ENCODE data around the gene BTBD9.

Gene BTBD9

GRCh38 chr6:38639498-38640215, at the start of gene BTBD9:
BTBD9 (minus strand) TSS chr6:38639929.
- DNase-seq: peak; percentile 41 to 62

- DNase-seq: no peak
Observed at GRCh38 chr6:38688579-38689087, 48.9 kb upstream of the BTBD9 start.

GRCh38 chr6:38687549-38687948, 47.8 kb upstream of the BTBD9 start:
- no peak for DNase-seq

- DNase-seq: no peak
Observed at GRCh38 chr6:38687043-38687353, 47.3 kb upstream of the BTBD9 start.

- DNase-seq: no peak
Observed at GRCh38 chr6:38686270-38687042, 46.7 kb upstream of the BTBD9 start.

GRCh38 chr6:38684904-38685303, 45.2 kb upstream of the BTBD9 start:
- DNase-seq: no peak

- DNase-seq: no peak
Observed at GRCh38 chr6:38684237-38684636, 44.5 kb upstream of the BTBD9 start.

GRCh38 chr6:38681850-38682249, 42.1 kb upstream of the BTBD9 start:
- no peak for DNase-seq

- DNase-seq: no peak
Observed at GRCh38 chr6:38679668-38680067, 39.9 kb upstream of the BTBD9 start.

GRCh38 chr6:38678178-38678760, 38.5 kb upstream of the BTBD9 start:
- no peak for DNase-seq

GRCh38 chr6:38676974-38677544, 37.3 kb upstream of the BTBD9 start:
- DNase-seq: no peak

GRCh38 chr6:38676236-38676973, 36.7 kb upstream of the BTBD9 start:
- no peak for DNase-seq

- DNase-seq: no peak
Observed at GRCh38 chr6:38673397-38674165, 33.9 kb upstream of the BTBD9 start.

- peak in 1 of 2 experiments; percentile 3 for DNase-seq
Observed at GRCh38 chr6:38671885-38672467, 32.2 kb upstream of the BTBD9 start.

- no peak for DNase-seq
Observed at GRCh38 chr6:38658418-38659167, 18.9 kb upstream of the BTBD9 start.

- no peak for DNase-seq
Observed at GRCh38 chr6:38656896-38657295, 17.2 kb upstream of the BTBD9 start.

- no peak for DNase-seq
Observed at GRCh38 chr6:38654263-38654662, 14.5 kb upstream of the BTBD9 start.

GRCh38 chr6:38651121-38651784, 11.5 kb upstream of the BTBD9 start:
- no peak for DNase-seq

GRCh38 chr6:38650207-38650752, 10.6 kb upstream of the BTBD9 start:
- DNase-seq: no peak

GRCh38 chr6:38649744-38650143, 10.0 kb upstream of the BTBD9 start:
- DNase-seq: no peak

Measured in NCI-H187 (cell line).